Measurements from ENCODE around the gene NOTCH2.

NOTCH2 gene

GRCh38 chr1:119966020-119966419 lies 103.4 kb downstream of the NOTCH2 start:
- POLR2A ChIA-PET, result no interaction called here

GRCh38 chr1:119964673-119965363 lies 104.6 kb downstream of the NOTCH2 start:
- no peaks in the 10 kb centered on the region for H3K9me3 ChIP-seq (ENCODE audit: control insufficient read depth, insufficient read depth, low read depth, low read length)
- ChIA-PET CTCF (interaction anchor here (1.1 to 1.3 kb wide), 4 partner anchors 7 to 156 kb away, joined by 3 to 4 read pairs (median 3); no protein-coding TSS in a partner anchor), POLR2A (no interaction called here)
- H3K4me1 ChIP-seq (ENCODE audit: control insufficient read depth, insufficient read depth, low read length), result no peaks in the 10 kb centered on the region
- TF ChIP-seq IKZF3 (tag by site-specific recombination; IDR thresholded peaks at IDR 0.05), result no peak
- TF ChIP-seq ZNF2 (tag by site-specific recombination; IDR thresholded peaks at IDR 0.05), result no peak
- TF ChIP-seq ZEB2 (tag by site-specific recombination; IDR thresholded peaks at IDR 0.05), result no peak
- no peak overlapping the region for H3K27ac ChIP-seq (ENCODE audit: extremely low read depth, low read depth, low read length)
- H3K4me3 ChIP-seq (ENCODE audit: low read depth, low read length), result no peak overlapping the region
- H3K36me3 ChIP-seq (ENCODE audit: control insufficient read depth in 2 of 2, insufficient read depth in 1 of 2, low read length in 2 of 2), result peaks cover 4 to 90% of the 10 kb centered on the region in 2 experiments; a peak in 2 of 3 replicates

More at GRCh38 chr1:119966020-119966419, 103.4 kb downstream of the NOTCH2 start:
- Histone ChIP-seq H3K9me3 (ENCODE audit: control insufficient read depth, insufficient read depth, low read depth, low read length) (no peaks in the 10 kb centered on the region), H3K27ac (ENCODE audit: extremely low read depth, low read depth, low read length) (no peak overlapping the region), H3K36me3 (ENCODE audit: control insufficient read depth in 2 of 2, insufficient read depth in 1 of 2, low read length in 2 of 2) (peaks cover 4 to 91% of the 10 kb centered on the region in 2 experiments; a peak in 2 of 3 replicates), H3K4me1 (ENCODE audit: control insufficient read depth, insufficient read depth, low read length) (no peaks in the 10 kb centered on the region), H3K4me3 (ENCODE audit: low read depth, low read length) (no peak overlapping the region)
- TF ChIP-seq ZNF302 (tag by site-specific recombination; IDR thresholded peaks at IDR 0.05; ENCODE audit: low read depth), result no peak
- no peak for TF ChIP-seq ZNF747 (tag by site-specific recombination; IDR thresholded peaks at IDR 0.05)
- TF ChIP-seq ZNF600 (tag by site-specific recombination; IDR thresholded peaks at IDR 0.05), result no peak
- no peak for TF ChIP-seq ZFP37 (tag by site-specific recombination; IDR thresholded peaks at IDR 0.05)
- TF ChIP-seq SETDB1 (IDR thresholded peaks at IDR 0.05; ENCODE audit: insufficient read length, low read length), result no peak
- no peak for TF ChIP-seq ZNF121 (tag by site-specific recombination; IDR thresholded peaks at IDR 0.05)
- no peak for TF ChIP-seq ZXDB (tag by site-specific recombination; IDR thresholded peaks at IDR 0.05)
- no peak for TF ChIP-seq ZBTB6 (tag by site-specific recombination; IDR thresholded peaks at IDR 0.05)
- no peak for TF ChIP-seq ZNF704 (tag by site-specific recombination; IDR thresholded peaks at IDR 0.05)
- TF ChIP-seq BCL11B (tag by site-specific recombination; IDR thresholded peaks at IDR 0.05; ENCODE audit: low read depth), result no peak
- TF ChIP-seq ZNF777 (tag by site-specific recombination; IDR thresholded peaks at IDR 0.05; ENCODE audit: borderline replicate concordance), result no peak
- TF ChIP-seq ZNF157 (tag by site-specific recombination; IDR thresholded peaks at IDR 0.05), result no peak
- no peak for TF ChIP-seq ZFHX2 (tag by site-specific recombination; conservative IDR thresholded peaks at IDR 0.05)
- no peak for TF ChIP-seq ZNF639 (tag by site-specific recombination; IDR thresholded peaks at IDR 0.05)
- TF ChIP-seq EGR2 (tag by site-specific recombination; IDR thresholded peaks at IDR 0.05; ENCODE audit: low read depth), result no peak
- TF ChIP-seq TCF7L2 (IDR thresholded peaks at IDR 0.05; ENCODE audit: borderline replicate concordance, low read depth, low read length), result no peak
- CTCF ChIA-PET, result interaction anchor here (0.9 kb wide), 1 partner anchor 56 kb away, joined by 7 read pairs; no protein-coding TSS in a partner anchor
